Erythroblast (primary cell): ENCODE data around the gene PLEKHH2.

ENCODE experiments used
- GATA1 ChIP-seq: IDR thresholded peaks from 2 replicates; pipeline ENCODE4 v1.6.1; 2011; ENCODE audit warnings: low read depth, mild to moderate bottlenecking, control low read depth, low read length, moderate library complexity
- POLR2A ChIP-seq: IDR thresholded peaks from 2 replicates; pipeline ENCODE4 v1.6.1; 2011; ENCODE audit warnings: mild to moderate bottlenecking, low read length

- TF ChIP-seq POLR2A (no peak), GATA1 (no peak)
Measured at GRCh38 chr2:43689999-43690398, 52.9 kb downstream of the PLEKHH2 start.
